T-helper 1 cell treated with Interleukin-12 subunit alpha and Interleukin-12 subunit beta and Interleukin-4 antibody, amounts not matched to agents 30 μg/mL and 1 μg/mL, for 36 hours (primary cell): ENCODE measurements around the gene E2F2.

Experiments
- H3K27ac Mint-ChIP-seq: one replicate; pipeline ENCODE4 v1.8.0; 2021; ENCODE audit warnings: mild to moderate bottlenecking, mixed read lengths
- H3K27me3 Mint-ChIP-seq: one replicate; pipeline ENCODE4 v1.8.0; 2021; ENCODE audit warnings: low read depth, mixed read lengths
- H3K36me3 Mint-ChIP-seq: one replicate; pipeline ENCODE4 v1.8.0; 2021; ENCODE audit warnings: low read depth, mixed read lengths
- H3K4me1 Mint-ChIP-seq: one replicate; pipeline ENCODE4 v1.8.0; 2021; ENCODE audit warnings: low read depth, mixed read lengths
- H3K4me3 Mint-ChIP-seq: one replicate; pipeline ENCODE4 v1.8.0; 2021; ENCODE audit warnings: mild to moderate bottlenecking, moderate library complexity, mixed read lengths
- H3K9me3 Mint-ChIP-seq: one replicate; pipeline ENCODE4 v1.8.0; 2021; ENCODE audit warnings: mixed read lengths

The E2F2 gene

DNA sequence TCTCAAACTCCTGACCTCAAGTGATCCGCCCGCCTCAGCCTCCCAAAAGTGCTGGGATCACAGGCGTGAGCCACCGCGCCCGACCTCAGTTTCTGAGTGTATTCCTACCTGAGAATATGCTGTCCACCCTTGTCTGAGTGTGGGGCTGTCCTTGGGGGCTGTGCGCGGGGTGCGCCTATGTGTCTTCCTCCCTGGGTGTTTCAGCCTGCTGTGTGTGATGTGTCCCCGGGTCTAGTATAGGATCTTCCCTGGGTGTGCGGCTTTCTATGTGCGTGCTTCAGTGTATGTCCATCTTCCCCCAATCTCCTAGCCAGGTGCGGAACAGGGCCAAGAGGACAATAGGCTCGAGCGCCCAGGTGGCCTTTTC, 36.6 kb upstream of the E2F2 start:
- Mint-ChIP-seq H3K9me3 (no peaks in the 10 kb centered on the region), H3K4me1 (peaks cover 13% of the 10 kb centered on the region), H3K27me3 (peaks cover 83% of the 10 kb centered on the region), H3K27ac (no peak overlapping the region), H3K36me3 (peaks cover 5% of the 10 kb centered on the region), H3K4me3 (no peak overlapping the region)

GRCh38 chr1:23566304-23566703, 35.3 kb upstream of the E2F2 start:
- Mint-ChIP-seq H3K4me3 (no peak overlapping the region), H3K4me1 (peaks cover 19% of the 10 kb centered on the region), H3K27me3 (peaks cover 87% of the 10 kb centered on the region), H3K27ac (no peak overlapping the region), H3K36me3 (peaks cover 7% of the 10 kb centered on the region), H3K9me3 (no peaks in the 10 kb centered on the region)

- no peak overlapping the region for H3K27ac Mint-ChIP-seq
- peaks cover 91% of the 10 kb centered on the region for H3K27me3 Mint-ChIP-seq
- H3K36me3 Mint-ChIP-seq: peaks cover 7% of the 10 kb centered on the region
- no peaks in the 10 kb centered on the region for H3K9me3 Mint-ChIP-seq
- no peak overlapping the region for H3K4me3 Mint-ChIP-seq
- peaks cover 19% of the 10 kb centered on the region for H3K4me1 Mint-ChIP-seq
Observed at GRCh38 chr1:23565776-23566175, 34.7 kb upstream of the E2F2 start.

- Mint-ChIP-seq H3K9me3 (no peaks in the 10 kb centered on the region), H3K27me3 (peaks cover 94% of the 10 kb centered on the region), H3K4me3 (no peak overlapping the region), H3K27ac (no peak overlapping the region), H3K36me3 (peaks cover 7% of the 10 kb centered on the region), H3K4me1 (peaks cover 27% of the 10 kb centered on the region)
Observed at GRCh38 chr1:23564529-23565122, 33.6 kb upstream of the E2F2 start.

GRCh38 chr1:23563755-23564374, 32.8 kb upstream of the E2F2 start:
- Mint-ChIP-seq H3K27me3 (peaks cover 89% of the 10 kb centered on the region), H3K4me3 (no peak overlapping the region), H3K9me3 (no peaks in the 10 kb centered on the region), H3K36me3 (peaks cover 7% of the 10 kb centered on the region), H3K4me1 (peaks cover 30% of the 10 kb centered on the region), H3K27ac (no peak overlapping the region)

DNA sequence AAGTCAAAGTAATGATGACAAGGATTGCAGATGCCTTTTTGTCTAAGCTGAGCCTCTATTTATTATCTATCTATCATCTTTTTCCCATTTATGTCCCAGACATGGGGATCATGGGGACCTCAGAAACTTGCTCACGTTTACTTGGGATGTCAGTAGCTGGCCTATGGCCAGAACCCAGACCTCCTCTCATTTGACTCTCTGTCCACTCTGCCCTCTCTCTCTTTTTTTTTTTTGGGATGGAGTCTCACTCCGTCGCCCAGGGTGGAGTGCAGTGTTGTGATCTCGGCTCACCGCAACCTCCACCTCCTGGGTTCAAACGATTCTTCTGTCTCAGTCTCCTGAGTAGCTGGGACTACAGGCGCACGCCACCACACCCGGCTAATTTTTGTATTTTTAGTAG, 32.0 kb upstream of the E2F2 start:
- Mint-ChIP-seq H3K4me3 (no peak overlapping the region), H3K36me3 (peaks cover 4% of the 10 kb centered on the region), H3K27ac (no peak overlapping the region), H3K27me3 (peaks cover 82% of the 10 kb centered on the region), H3K4me1 (peaks cover 30% of the 10 kb centered on the region), H3K9me3 (no peaks in the 10 kb centered on the region)

DNA sequence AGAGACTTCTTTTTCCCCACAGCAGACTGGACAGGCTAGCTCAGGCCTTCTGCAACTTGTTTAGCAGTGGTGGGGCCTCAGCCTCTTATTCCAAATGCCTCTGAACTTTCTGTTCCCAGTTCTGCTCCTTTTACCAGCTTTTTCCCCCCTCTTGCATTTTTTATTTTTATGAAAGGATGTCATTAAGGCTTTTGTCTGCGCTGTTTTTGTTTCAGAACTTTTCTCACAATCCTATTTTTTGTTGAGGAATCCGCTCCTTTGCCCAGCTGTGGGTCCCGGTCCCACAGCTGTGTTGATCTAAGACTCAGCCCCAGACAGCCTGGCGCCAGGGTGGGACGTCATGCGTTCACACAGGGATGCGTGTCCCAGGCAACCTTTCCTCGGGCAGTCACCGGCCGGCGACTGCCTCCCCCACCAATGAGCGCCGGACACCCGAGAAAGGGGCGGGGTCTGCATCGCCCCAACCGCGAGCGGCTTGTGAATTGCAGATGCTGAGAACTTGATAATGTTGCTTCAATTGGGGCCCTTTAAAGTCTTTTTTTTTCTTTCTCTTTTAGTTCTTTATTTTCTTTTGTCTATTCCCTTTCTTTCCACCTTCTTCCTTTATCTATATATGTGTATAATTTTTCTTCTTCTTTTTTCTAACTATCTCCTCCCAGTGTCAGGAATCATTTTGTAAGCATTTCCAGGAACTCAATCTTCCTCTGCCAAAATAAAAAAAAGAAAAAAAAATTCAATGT, 31.3 kb upstream of the E2F2 start:
- no peaks in the 10 kb centered on the region for H3K9me3 Mint-ChIP-seq
- peaks cover 32% of the 10 kb centered on the region for H3K4me1 Mint-ChIP-seq
- peaks cover 4% of the 10 kb centered on the region for H3K36me3 Mint-ChIP-seq
- H3K27ac Mint-ChIP-seq: no peak overlapping the region
- H3K4me3 Mint-ChIP-seq: no peak overlapping the region
- H3K27me3 Mint-ChIP-seq: peaks cover 76% of the 10 kb centered on the region

- Mint-ChIP-seq H3K4me3 (no peak overlapping the region), H3K4me1 (peaks cover 34% of the 10 kb centered on the region), H3K9me3 (no peaks in the 10 kb centered on the region), H3K27ac (no peak overlapping the region), H3K27me3 (peaks cover 71% of the 10 kb centered on the region), H3K36me3 (peaks cover 4% of the 10 kb centered on the region)
Observed at GRCh38 chr1:23561813-23562100, 30.7 kb upstream of the E2F2 start.

DNA sequence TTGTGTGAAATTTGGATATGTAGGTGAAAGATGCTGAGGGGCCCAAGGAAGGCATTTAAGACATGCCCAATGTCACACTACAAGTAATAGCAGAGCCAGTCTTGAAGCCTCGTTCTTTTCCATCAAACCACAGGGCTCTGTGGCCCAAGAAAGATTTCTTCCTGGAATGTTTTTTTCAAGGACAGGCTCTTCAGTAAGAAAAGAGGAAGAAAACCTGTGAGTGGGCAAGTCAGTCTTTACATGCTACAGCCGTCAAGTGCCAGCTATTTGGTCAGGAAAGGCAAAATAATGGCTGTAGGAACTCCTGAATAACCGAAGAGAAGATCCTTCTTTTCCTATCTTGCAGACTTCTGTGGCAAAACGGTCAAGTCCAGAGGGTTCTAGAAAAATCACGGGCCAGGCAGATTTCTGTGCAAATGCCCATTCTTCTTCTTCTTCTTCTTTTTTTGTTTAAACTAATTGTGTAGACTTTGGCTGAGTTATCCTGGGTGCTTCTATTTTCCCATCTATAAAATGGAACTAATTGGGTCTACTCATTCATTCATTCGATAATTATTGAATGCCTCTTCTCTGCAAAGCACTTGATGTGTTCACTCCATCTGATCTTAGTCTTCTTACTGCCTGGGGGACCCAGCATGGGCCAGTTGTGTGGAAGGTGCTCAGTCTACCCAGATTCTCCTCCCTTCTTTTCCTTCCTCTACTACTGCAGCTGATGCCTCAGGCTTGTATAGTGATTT, 30.2 kb upstream of the E2F2 start:
- H3K9me3 Mint-ChIP-seq: no peaks in the 10 kb centered on the region
- H3K4me1 Mint-ChIP-seq: peaks cover 36% of the 10 kb centered on the region
- no peak overlapping the region for H3K4me3 Mint-ChIP-seq

GRCh38 chr1:23559985-23560741, 29.1 kb upstream of the E2F2 start:
- H3K9me3 Mint-ChIP-seq: no peaks in the 10 kb centered on the region
- H3K4me3 Mint-ChIP-seq: peak overlapping the region; percentile 89
- peaks cover 55% of the 10 kb centered on the region for H3K27me3 Mint-ChIP-seq
- H3K27ac Mint-ChIP-seq: peak overlapping the region; percentile 76
- peaks cover 3% of the 10 kb centered on the region for H3K36me3 Mint-ChIP-seq
- peaks cover 44% of the 10 kb centered on the region for H3K4me1 Mint-ChIP-seq

More for the DNA sequence above, 30.2 kb upstream of the E2F2 start:
- peaks cover 3% of the 10 kb centered on the region for H3K36me3 Mint-ChIP-seq
- H3K27me3 Mint-ChIP-seq: peaks cover 66% of the 10 kb centered on the region
- no peak overlapping the region for H3K27ac Mint-ChIP-seq

- Mint-ChIP-seq H3K4me3 (peak within 1 kb of the TSS; percentile 89), H3K36me3 (peaks cover 3% of the 10 kb centered on the region), H3K27me3 (peaks cover 48% of the 10 kb centered on the region), H3K27ac (peak within 1 kb of the TSS; percentile 76), H3K4me1 (peaks cover 46% of the 10 kb centered on the region), H3K9me3 (no peaks in the 10 kb centered on the region)
Observed at GRCh38 chr1:23559136-23559984, 28.3 kb upstream of the E2F2 start, which contains the start of gene ID3. TSS of gene ID3 (minus strand) at chr1:23559501. CDS start at chr1:23559426, 75 bp downstream.

DNA sequence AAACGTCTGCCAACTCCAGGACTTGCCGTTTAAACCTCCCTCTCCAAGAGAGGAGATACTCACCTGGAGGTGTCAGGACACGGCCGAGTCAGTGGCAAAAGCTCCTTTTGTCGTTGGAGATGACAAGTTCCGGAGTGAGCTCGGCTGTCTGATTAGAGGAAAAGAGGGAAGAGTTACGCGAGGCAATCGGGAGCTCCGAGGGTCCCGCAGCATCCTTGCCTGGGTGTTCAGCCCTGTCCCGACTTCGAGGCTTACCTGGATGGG, 27.8 kb upstream of the E2F2 start:
- H3K27me3 Mint-ChIP-seq: peaks cover 47% of the 10 kb centered on the region
- H3K27ac Mint-ChIP-seq: peak overlapping the region; percentile 76
- H3K9me3 Mint-ChIP-seq: no peaks in the 10 kb centered on the region
- peaks cover 3% of the 10 kb centered on the region for H3K36me3 Mint-ChIP-seq
- peaks cover 51% of the 10 kb centered on the region for H3K4me1 Mint-ChIP-seq
- peak overlapping the region; percentile 89 for H3K4me3 Mint-ChIP-seq

- H3K4me1 Mint-ChIP-seq: peaks cover 52% of the 10 kb centered on the region
- peaks cover 47% of the 10 kb centered on the region for H3K27me3 Mint-ChIP-seq
- peak overlapping the region; percentile 76 for H3K27ac Mint-ChIP-seq
- peaks cover 3% of the 10 kb centered on the region for H3K36me3 Mint-ChIP-seq
- no peaks in the 10 kb centered on the region for H3K9me3 Mint-ChIP-seq
- peak overlapping the region; percentile 89 for H3K4me3 Mint-ChIP-seq
Observed at GRCh38 chr1:23558140-23558871, 27.3 kb upstream of the E2F2 start.
